HS-27A (cell line): Measurements from ENCODE around the gene DRC3.

Experiments used
- DNase-seq: peaks from one replicate; pipeline ENCODE4 v3.0.0-alpha.2; 2012; ENCODE audit warnings: low read depth, missing footprints

Gene DRC3

DNA sequence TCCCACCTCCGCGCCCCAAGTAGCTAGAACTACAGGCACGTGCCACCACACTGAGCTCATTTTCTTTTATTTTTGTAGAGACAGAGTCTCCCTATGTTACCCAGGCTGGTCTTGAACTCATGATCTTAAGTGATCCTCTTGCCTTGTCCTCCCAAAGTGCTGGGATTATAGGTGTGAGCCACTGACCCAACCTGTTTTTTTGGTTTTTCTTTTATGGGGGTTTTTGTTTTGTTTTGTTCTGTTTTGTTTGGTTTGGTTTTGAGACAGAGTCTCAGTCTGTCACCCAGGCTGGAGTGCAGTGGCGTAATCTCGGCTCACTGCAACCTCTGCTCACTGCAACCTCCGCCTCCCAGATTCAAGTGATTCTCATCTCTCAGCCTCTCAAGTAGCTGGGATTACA lies 82.9 kb downstream of the DRC3 start:
- DNase-seq: no peak

DNA sequence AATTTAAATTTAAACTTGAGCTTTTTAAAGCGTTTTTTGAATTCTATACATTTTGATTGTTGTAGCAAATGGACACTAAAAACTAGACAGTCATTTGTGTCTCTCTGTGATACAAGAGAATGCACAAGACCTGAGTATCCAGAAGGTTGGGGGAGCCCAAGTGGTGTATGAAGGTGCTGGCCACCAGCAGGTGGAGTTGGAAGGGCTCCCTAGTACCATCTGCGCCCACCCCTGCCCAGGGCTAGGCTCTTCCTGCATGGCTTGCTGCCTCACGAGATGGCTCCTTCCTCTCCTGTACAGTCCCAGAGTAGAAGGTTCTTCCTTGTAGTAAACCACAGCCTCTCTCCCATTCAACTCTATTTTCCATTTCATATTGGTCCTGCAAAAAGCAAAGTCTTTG lies 83.6 kb downstream of the DRC3 start:
- DNase-seq: no peak

GRCh38 chr17:18059283-18059682 lies 86.6 kb downstream of the DRC3 start:
- no peak for DNase-seq

GRCh38 chr17:18064053-18064452 lies 91.4 kb downstream of the DRC3 start:
- DNase-seq: no peak

DNA sequence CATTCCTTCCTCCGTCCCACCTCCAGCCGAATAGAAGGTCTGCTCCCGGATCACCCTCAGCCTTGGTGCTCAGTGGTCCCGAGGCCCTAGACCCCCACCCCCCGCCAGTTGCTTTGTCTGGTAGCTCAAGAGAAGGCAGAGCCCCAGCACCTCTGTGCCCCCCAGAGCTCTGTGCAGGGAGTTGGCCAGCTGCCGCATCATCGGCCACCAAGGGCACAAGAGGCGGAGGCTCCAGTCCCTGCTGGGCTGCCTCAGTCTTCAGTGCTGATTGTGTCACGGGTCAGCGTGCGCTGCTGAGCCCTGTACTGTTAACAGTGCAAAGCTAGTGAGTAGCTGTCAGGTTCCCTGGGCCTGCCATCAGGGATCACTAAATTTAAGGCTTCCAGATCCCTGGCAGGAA lies 92.9 kb downstream of the DRC3 start:
- no peak for DNase-seq
